Stimulated activated CD4-positive, alpha-beta T cell treated with anti-CD3 and anti-CD28 coated beads, Interleukin-1b, Interleukin-23, amount 100 ng/mL, for 4 hours (primary cell): Measurements from ENCODE around the gene CLNK.

Experiments used
- DNase-seq, 2 donors: peaks; one replicate each; pipeline ENCODE4 v3.0.0-alpha.2; 2020; ENCODE audit warnings: low read depth in 2 of 2

CLNK gene

DNA sequence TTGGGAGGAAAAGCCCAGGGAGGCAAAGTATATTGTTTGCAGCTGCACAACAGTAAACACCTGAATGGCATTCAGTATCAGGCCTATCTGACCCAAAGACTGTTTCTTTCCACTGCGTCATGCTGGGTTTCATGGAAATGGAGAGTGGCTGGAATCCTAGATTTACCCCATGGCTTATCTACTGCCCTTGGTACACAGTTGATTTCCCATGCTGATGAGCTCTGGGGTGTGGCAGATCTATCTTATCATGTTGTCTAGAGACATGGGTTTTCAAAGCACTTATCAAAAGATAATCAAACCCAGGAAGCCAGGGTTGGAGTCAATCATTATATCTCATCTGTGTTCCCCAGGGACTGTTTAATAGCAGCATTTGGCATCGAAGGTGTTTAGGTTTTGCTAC, 72.1 kb downstream of the CLNK start:
- no peak for DNase-seq

DNA sequence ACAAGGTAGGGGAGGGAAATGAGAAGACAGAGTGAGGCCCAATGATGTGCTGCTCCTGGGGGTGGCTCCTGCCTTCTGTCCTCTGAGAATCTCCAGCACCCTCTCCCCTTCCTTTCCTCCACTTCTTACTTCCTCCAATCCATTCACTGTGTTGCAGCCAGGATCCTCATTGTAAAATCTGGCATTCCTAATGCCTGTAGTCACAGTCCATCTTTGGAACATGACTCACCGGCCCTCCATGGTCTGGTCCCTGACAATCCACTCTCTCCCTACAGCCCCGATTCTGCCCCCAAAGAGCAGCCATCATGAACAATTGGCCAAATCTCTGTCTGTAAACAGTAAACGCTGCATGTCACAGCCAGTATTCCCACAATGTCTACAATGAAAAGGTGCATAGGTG, 72.9 kb downstream of the CLNK start:
- no peak for DNase-seq

DNA sequence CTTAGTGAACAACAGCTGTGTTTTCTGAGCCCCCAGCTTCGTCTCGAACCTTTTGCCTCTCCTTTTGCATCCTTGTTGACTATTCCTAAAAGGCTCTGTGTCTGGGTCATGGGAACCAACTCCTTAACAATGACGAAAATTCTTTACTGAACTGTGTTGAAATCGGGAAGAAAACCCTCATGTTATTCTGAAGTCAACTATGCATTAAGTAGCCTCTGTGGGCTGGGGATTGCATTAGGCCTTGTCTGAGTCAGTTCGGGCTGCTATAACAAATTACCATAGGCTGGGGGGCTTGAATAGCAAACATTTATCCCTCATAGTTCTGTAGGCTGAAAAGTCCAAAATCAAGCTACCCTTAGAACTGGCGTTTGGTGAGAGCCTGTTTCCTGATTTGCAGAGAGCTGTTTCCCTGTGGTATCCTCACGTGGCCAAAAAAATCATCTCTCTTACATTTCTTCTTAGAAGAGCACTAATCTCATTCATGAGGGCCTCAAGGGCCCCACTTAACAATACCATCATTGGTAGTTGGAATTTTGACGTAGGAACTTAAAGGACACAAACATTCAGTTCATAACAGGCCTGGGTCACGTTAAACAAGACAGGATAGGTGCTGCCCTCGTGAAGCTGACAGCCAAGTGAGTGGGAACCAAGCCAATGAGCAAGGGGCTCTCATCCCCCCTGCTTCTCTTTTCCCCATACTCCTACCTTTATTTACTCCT, 75.9 kb downstream of the CLNK start:
- DNase-seq, result no peak

DNA sequence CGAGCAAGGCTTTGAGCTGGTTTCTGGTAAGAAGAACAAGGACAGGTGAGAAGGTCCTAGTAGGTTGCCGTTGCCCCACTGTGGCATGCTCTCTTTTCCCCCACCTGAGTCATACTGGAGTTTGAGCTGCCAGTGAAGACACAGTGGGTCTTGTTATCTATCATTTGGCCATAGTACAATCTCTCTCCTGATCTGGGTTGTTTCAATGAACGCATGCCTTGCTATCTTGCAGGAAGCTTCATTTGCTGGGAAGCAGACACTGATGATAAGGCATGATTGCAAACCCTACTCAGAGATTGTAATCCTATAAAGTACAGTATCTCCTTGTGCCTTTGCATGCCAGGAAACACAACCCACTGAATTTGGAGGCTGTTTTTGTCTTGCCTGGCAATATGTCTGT, 77.4 kb downstream of the CLNK start:
- no peak for DNase-seq

DNA sequence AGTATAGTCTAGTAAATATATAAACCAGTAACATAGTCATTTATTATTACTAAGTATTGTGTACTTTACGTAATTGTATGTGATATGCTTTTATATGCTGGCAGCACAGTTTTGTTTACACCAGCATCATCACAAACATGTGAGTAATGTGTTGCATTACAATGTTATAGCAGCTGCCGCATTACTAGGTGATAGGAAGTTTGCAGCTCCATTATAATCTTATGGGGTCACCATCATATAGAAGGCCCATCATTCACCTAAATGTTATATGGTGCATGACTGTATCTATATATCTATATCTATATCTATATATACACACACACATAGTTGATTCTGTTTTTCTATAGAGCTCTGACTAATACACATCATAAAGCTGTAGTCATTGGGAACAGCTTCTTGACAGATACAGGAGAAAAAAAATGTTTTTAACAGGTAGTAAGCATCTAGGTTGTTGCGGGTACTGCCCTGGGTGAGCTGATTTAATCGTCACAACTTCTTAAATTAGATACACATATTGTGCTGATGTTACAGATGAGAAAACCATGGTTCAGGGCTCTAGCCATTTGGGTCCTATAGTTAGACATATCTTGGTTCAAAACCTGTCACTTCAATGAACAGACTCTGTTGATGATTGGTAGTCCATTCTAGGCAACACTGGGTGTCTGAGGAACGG, 77.9 kb downstream of the CLNK start:
- DNase-seq, result no peak

DNA sequence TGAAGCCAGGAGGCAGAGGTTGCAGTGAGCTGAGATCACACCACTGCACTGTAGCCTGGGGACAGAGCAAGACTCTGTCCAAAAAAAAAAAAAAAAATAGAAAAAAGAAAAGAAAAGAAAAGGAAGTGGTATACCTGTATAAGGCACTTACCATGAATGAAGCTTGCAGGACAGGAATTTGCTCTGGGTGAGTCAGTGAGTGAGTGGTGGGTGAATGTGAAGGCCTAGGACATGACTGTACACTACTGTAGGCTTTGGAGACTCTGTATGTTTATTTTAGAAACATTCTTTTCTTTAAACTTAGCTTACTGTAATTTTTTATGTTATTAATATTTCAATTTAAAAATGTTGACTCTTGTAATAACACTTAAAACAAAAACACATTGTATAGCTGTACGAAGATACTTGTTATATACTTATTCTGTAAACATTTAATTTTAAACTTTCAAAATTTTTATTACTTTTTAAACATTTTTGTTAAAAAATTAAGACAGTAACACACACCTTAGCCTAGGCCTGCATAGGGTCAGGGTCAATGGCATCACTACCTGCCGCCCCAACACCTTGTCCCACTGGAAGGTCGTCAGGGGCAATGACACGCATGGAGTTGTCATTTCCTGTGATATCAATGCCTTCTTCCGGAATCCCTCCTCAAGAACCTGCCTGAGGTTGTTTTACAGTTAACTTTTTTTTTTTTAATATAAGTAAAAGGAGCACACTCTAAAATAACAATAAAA, 78.7 kb downstream of the CLNK start:
- no peak for DNase-seq

DNA sequence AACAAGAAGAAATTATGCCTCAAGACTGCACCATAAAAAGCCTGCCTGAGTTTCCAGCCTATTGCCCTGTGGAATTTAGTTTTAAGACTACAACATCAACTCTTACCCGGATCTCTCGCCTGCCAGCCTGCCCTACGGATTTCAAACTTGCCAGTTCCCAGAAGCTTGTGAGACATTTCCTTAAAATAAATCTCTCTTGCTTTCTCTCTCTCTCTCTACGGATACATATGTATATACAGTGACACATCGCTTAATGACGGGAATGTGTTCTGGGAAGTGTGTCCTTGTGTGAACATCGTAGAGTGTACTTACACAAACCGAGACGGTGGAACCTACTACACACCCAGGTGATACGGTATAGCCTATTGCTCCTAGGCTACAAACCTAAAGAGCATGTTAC, 79.5 kb downstream of the CLNK start:
- DNase-seq, result no peak

DNA sequence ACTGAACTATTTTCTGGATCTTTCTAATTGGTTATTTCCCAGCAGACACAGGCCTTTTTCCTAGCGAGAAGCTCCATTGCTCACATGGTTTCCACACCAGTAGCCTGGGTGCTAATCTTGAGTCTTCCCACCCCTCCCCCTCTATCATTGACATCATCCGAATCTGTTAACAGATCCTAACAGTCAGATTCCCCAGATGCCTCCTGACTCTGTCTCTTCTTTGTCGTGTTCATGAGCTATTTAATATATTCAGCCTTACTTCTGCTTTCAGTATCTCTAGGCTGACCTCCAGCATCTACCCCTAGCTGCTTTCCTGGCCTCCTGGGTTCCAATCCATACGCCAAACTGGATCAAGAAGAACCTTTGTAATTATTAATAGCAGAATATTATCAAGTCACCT, 85.0 kb downstream of the CLNK start:
- DNase-seq, result no peak

DNA sequence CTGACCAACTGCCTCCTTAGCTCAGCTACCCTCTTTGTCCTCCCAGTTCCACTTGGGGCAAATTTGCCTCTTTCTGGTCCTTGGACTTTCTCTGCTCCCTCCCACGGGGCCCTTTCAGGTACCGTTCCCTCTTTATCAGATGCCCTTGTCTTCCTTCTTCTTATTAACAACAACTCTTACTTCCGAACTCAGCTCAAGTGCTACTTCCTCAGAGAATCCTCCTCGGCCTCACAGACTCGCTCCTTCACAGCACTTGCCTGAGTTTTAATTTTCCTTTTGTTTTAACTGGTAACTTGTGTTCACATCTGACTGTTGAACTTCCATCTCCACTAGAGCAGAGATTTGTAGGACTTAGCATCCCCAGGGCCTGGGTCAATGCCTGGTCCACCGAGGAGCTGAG, 85.7 kb downstream of the CLNK start:
- no peak for DNase-seq

DNA sequence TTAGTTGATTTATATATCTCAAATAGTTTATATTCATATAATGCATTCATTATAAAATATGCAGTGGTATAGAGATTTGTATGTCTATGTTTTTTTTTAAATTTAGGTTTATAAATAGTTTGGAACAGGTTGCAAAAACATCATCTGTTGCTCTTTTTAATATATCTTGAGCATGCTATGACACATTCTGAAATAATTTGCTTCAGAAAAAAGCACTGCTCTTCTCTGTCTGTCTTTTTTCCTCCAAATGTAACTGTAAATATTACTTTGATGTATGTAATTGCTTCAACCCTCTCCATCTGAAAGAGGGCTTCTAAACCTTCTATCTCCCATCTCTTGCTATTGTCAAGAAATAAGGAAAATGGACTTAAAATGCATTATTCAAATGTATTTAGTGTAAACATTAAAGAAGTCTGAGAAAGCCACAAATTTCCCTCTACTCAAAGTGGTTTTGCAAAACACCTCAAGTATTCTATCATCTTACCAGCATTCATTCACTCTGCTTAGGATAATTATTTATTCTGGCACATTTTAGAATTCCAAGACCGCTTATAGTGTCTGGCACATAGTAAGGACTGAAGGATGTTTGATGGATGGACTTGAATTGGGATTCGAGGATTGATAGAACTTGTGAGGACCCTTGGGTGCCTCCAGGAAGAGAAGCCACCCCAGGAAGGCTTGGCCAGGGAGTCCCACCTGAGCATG, 87.8 kb downstream of the CLNK start:
- no peak for DNase-seq

DNA sequence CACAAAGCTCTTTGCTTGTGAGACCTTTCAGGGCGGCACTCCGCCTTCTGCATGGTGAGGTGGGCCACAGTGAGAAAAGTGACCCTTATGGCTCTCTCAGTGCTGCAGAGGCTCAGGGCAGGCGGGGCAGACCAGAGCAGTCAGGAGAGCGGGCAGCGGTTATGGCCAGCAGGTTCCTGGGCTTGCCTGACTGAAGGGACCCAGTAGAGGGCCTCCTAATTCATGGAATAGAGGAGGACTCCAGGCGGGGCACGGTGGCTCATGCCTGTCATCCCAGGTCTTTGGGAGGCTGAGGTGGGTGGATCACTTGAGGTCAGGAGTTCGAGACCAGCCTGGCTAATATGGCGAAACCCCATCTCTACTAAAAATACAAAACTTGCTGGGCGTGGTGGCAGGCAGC, 91.4 kb downstream of the CLNK start:
- no peak for DNase-seq

DNA sequence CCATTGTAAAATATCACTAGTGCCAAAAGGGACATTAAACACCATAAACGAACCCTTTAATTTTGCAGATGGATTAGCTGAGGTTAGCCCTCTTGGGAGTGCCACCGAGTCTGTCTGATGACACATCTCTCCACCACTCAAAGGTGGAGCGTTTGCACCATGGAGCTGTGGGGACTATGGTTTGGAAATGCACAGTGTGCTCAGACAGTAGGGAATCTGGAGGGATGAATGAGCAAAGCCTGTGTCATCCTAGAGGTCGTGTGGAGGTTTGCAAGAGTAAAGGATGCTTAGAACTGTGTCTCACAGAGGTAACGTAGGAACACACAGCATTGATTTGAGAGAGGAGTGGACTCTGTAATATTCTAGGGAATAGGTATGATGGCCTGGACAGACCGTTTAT, 93.7 kb downstream of the CLNK start:
- no peak for DNase-seq

DNA sequence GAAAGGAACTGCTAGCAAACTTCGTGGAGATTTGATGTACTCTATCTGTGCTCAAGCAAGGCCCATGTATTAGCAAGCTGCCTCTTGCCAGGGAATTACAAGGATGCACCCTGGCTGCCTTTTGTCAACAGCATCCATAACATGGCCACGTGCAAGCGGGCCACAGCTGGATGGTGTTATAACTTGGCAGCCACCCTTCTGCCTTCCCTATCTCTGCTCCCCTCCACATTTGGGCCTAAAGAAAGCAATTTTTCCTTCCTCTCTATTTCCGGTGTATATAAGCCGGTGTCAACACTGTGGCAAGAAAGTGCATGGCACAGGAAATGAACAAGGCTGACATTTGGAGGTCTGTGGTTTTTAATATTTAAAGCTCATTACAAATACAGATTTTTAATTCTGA, 94.8 kb downstream of the CLNK start:
- no peak for DNase-seq

DNA sequence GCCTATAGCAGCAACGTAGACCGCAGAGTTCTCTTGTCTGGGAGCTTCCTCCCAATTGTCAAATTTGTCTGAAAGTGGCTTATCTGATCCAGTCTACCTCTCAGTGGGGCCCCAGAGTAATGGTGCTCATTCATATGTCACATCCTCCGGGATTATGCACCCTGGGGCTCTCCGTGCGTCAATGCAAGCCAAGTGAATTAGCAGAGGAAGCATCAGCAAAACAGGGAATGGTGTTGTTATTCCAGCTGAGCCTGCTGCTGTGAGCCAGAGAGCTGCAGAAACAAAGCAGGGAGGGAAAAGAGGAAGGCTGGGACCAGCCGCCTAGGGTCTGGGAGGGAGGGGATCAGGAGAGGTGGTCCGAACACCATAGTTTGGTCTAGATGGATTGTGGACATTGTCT, 95.2 kb downstream of the CLNK start:
- DNase-seq, result no peak

DNA sequence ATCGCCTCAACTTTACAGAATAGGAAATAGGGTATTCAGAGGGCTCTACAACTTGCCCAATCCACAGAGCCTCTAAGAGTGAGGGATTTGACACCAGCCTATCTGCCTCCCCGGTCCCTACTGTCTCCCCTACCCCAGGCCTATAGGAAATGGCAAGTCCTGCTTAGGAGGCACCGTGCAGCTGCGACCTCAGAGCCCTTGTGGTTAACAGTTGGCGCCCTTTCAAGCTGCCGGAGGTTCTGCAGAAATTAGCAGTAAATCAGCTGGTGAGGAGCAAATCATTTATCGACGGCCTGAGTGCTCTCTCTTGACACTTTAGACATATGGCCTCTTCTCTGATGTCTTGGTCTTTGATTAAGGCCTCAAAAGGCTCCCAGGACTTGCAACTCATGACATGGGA, 96.9 kb downstream of the CLNK start:
- DNase-seq, result no peak

DNA sequence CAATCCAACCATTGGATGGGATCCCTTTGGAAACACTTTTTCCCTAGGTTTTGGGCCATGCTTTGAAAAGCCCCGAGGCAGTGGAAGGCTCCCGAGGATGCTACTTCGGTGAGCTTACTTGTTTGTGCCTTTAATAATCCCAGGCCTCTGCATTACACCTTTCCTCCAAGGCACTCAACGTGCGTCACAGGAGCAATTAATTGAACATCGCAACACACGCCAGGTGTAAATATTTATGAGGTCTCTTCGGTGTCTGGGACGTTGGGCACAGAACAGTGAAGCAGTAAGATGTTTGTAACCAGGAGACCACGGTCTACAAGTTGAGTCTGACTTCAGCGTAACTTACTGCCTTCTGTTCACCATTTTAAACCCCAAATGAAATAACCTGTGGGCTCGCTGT, 97.3 kb downstream of the CLNK start:
- DNase-seq, result no peak

DNA sequence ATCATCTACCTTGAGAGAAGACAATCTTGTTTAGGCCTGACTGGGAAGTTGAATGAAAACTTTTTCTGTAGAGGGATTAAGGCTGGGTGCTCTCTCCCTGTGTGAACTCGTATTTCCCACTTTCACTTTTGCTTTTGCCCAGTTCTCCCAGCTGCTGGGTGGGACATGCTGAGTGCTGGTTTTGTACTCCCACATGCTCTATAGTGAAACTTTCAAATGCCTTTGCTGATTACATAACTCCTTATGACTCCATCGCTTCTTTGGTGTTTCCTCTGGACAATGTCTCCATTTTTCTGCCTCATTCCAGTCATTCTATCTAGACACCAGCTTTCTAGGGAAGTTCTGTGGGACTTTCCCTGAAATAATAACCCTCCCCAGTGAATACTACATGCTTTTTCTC, 100.5 kb downstream of the CLNK start:
- DNase-seq, result no peak

DNA sequence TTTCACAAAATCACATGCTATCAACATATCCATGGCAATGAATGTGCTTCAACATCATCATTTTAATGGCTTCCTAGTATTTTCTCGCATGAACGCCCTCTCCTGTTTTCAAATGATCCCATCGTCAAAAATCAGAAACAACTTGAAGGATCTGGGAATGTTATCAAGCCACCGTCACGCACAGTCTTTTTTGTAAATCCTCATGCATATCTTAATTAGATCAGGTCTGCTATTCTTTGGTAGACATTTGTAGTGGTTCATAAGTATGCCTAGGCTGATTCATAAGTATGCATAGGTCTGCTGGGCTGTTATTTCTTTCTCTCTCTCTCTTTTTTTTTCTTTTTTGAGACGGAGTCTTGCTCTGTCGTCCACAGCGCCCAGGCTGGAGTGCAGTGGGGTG, 101.6 kb downstream of the CLNK start:
- DNase-seq, result no peak

DNA sequence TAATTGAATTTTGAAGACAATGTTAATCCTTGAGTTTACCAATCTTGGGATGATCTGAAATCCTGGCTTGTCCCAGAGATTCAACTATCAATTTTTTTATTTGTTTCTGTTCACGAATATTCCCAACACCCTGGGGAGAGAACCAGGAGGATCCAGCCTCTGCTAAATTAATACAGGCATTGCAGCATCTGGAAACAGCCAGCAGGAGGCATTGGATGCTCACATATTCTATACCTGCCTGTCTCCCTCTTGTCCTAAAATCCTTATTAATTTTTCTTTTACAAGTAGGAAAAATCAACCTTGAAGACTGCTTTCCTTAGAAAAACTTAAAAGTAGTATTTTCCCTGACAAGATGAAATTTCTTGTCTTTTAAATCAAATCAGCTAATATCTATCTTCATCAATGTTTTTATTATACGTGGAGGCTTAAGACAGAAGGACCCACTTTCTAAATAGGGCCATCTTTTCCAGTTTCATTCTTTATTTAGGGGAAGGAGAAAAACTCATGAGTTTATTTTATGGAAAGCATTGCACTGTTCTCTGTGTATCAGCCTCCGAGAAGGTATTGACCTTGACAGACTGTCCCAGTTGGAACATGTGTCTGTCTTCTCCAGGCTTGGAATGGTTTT, 102.4 kb downstream of the CLNK start:
- no peak for DNase-seq

DNA sequence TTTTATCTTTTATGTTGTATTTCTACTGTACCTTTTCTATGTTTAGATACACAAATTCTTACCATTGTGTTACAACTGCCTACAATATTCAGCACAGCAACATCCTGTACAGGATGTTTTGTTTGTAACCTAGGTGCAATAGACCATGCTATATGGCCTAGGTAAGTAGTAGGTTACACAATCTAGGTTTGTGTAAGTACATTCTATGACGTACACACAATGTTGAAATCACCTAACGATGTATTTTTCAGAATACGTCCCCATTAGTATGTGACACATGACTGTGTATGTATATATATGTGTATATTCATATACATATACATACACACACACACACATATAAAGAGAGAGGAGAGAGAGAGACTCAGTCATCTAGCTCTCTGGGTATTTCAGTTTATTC, 103.5 kb downstream of the CLNK start:
- DNase-seq, result no peak

DNA sequence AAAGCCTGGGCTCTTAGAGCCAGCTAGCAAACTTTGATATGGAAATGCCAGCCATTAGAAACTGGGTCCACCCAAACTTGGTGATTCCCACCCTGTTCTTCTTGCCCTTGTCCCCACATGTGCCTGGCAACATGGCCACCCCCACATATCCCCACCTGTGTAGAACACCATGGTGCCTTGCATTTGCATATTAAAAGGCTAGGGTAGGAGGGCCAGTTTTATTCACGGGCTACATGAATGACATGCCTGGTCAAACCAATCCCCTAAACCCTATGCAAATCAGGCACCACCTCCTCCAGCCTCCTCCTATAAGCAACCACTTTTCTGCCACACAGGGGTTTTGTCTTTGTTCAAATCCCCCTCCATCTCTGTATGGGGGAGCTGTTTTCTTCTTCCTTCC, 104.9 kb downstream of the CLNK start:
- DNase-seq, result no peak
